OCI-LY1 (cell line): ENCODE data around the gene EXOC6.

ENCODE experiments used
- H2AFZ ChIP-seq: fragments of 200-600 bp; sonication (generic), shearing (Covaris generic); 2 replicates; pipeline ENCODE4 v1.6.0; 2014; ENCODE audit warnings: antibody characterized with exemption, mild to moderate bottlenecking, low read length
- H3F3A ChIP-seq: fragments of 200-600 bp; sonication (generic), shearing (Covaris generic); 2 replicates; pipeline ENCODE4 v1.6.0; 2014; ENCODE audit warnings: mild to moderate bottlenecking, antibody characterized with exemption, low read length, moderate library complexity; ENCODE audit not compliant: insufficient read depth
- H3K27ac ChIP-seq: fragments of 200-600 bp; sonication (generic); 2 replicates; pipeline ENCODE4 v1.5.1; 2014; ENCODE audit warnings: low read length, mixed run types, mild to moderate bottlenecking, low read depth; ENCODE audit not compliant: poor library complexity, severe bottlenecking
- H3K27me3 ChIP-seq: fragments of 200-600 bp; sonication (generic); 2 replicates; pipeline ENCODE4 v1.6.0; 2014; ENCODE audit warnings: antibody characterized with exemption, mild to moderate bottlenecking, low read length, moderate library complexity; ENCODE audit not compliant: insufficient read depth
- H3K36me3 ChIP-seq: fragments of 200-600 bp; sonication (generic); 2 replicates; pipeline ENCODE4 v1.6.1; 2014; ENCODE audit warnings: mild to moderate bottlenecking, antibody characterized with exemption, low read length, moderate library complexity, mixed read lengths; ENCODE audit not compliant: insufficient read depth
- H3K4me1 ChIP-seq: fragments of 200-600 bp; sonication (generic); 2 replicates; pipeline ENCODE4 v1.5.1; 2014; ENCODE audit warnings: mild to moderate bottlenecking, low read length, moderate library complexity; ENCODE audit not compliant: insufficient read depth, severe bottlenecking
- H3K4me2 ChIP-seq: fragments of 200-600 bp; sonication (generic), shearing (Covaris generic); 2 replicates; pipeline ENCODE4 v1.6.1; 2014; ENCODE audit warnings: low read length
- H3K4me3 ChIP-seq: fragments of 200-600 bp; sonication (generic); 2 replicates; pipeline ENCODE4 v1.5.1; 2014; ENCODE audit warnings: low read length, low read depth, mild to moderate bottlenecking, mixed read lengths; ENCODE audit not compliant: poor library complexity, severe bottlenecking
- H3K79me2 ChIP-seq: fragments of 200-600 bp; shearing (Covaris generic); 2 replicates; pipeline ENCODE4 v1.6.1; 2016; ENCODE audit warnings: mixed run types, low read length, mixed read lengths; ENCODE audit not compliant: insufficient read depth
- H3K9ac ChIP-seq: fragments of 200-600 bp; sonication (generic), shearing (Covaris generic); 2 replicates; pipeline ENCODE4 v1.6.1; 2014; ENCODE audit warnings: mild to moderate bottlenecking, low read length, mixed read lengths
- H3K9me2 ChIP-seq: fragments of 200-600 bp; sonication (generic), shearing (Covaris generic); 2 replicates; pipeline ENCODE4 v1.6.1; 2014; ENCODE audit warnings: low read depth, mild to moderate bottlenecking, low read length, mixed read lengths
- H3K9me3 ChIP-seq: fragments of 200-600 bp; shearing (Covaris generic); 2 replicates; pipeline ENCODE4 v1.6.1; 2014; ENCODE audit warnings: low read length, mixed read lengths
- H4K20me1 ChIP-seq: fragments of 200-600 bp; sonication (generic), shearing (Covaris generic); 2 replicates; pipeline ENCODE4 v1.6.0; 2016; ENCODE audit warnings: mild to moderate bottlenecking, low read length; ENCODE audit not compliant: insufficient read depth
- EZH2 ChIP-seq: fragments of 200-600 bp; sonication (generic), shearing (Covaris generic); IDR thresholded peaks from 2 replicates; pipeline ENCODE4 v1.8.0; 2017; ENCODE audit warnings: borderline replicate concordance, mixed run types, mild to moderate bottlenecking, antibody characterized with exemption, low read length, moderate library complexity, mixed read lengths
- TF ChIP-seq, protein P1 (sequence below): fragments of 200-600 bp; sonication (generic), shearing (Covaris generic); IDR thresholded peaks from 2 replicates; pipeline ENCODE4 v1.5.1; 2017; ENCODE audit warnings: mild to moderate bottlenecking, antibody characterized with exemption, low read length, moderate library complexity, mixed read lengths

The EXOC6 gene

DNA sequence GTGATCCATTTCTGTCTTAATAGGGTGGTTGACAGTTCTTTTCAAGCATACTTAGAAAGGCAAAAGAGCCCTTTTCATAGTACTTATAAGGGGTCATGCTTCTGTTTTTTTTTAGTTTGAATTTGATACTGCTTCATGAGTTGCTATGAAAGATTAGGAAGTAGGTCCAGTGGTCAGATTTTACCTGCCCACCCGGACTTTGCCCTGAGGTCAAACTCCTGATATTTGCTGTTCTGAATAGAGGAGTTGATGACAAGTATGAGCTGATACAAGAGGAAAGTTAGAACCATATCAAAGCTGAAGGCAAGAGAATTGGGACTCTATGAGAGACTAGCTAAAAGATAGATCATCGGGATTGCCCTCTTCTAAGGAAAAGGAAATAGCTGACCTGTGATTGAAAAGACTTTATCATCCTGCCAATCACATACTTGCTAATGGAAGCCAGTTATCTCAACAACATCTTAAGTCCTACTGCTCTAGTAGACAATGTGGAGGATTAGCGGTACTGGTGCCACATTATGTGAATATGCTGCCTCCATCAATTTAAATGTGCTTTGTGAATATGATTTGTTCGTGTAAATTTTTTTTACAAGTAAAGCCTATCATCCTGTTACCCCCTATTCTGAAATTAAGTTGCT is 174.8 kb downstream of the EXOC6 start:
- Histone ChIP-seq H3F3A (no peaks in the 10 kb centered on the region), H3K9me3 (no peaks in the 10 kb centered on the region), H3K4me2 (no peak overlapping the region), H3K27me3 (no peaks in the 10 kb centered on the region), H3K4me3 (no peak overlapping the region), H3K36me3 (no peaks in the 10 kb centered on the region), H3K27ac (no peak overlapping the region), H3K9me2 (no peaks in the 10 kb centered on the region), H3K4me1 (no peaks in the 10 kb centered on the region), H3K9ac (no peak overlapping the region), H3K79me2 (no peaks in the 10 kb centered on the region), H4K20me1 (no peaks in the 10 kb centered on the region), H2AFZ (no peak overlapping the region)
- TF ChIP-seq EZH2 = no peak

DNA sequence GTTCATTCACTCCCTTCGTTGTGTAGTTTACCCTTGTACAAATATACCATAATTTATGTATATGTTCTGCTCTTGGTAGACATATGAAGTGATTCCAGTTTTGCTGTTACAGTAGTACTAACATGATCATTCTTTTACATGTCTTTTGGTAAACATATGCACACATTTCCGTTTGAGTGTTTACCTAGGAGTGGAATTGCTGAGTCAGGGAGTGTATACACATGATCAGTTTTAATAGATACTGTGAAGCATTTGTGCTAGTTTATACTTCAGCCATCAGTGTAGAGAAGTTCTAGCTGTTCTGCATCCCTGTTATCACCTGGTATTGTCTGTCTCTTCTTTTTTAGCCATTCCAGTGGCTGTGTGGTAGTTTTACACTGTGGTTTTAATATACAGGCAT is 177.8 kb downstream of the EXOC6 start:
- H3K36me3 ChIP-seq = no peaks in the 10 kb centered on the region
- H2AFZ ChIP-seq = no peak overlapping the region
- H3K4me2 ChIP-seq = no peak overlapping the region
- H3F3A ChIP-seq = no peaks in the 10 kb centered on the region
- no peak for TF ChIP-seq EZH2
- TF ChIP-seq, protein P1, sequence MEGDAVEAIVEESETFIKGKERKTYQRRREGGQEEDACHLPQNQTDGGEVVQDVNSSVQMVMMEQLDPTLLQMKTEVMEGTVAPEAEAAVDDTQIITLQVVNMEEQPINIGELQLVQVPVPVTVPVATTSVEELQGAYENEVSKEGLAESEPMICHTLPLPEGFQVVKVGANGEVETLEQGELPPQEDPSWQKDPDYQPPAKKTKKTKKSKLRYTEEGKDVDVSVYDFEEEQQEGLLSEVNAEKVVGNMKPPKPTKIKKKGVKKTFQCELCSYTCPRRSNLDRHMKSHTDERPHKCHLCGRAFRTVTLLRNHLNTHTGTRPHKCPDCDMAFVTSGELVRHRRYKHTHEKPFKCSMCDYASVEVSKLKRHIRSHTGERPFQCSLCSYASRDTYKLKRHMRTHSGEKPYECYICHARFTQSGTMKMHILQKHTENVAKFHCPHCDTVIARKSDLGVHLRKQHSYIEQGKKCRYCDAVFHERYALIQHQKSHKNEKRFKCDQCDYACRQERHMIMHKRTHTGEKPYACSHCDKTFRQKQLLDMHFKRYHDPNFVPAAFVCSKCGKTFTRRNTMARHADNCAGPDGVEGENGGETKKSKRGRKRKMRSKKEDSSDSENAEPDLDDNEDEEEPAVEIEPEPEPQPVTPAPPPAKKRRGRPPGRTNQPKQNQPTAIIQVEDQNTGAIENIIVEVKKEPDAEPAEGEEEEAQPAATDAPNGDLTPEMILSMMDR = no peak
- H3K27me3 ChIP-seq = no peaks in the 10 kb centered on the region
- no peaks in the 10 kb centered on the region for H4K20me1 ChIP-seq
- no peak overlapping the region for H3K4me3 ChIP-seq
- H3K9me2 ChIP-seq = no peaks in the 10 kb centered on the region
- H3K9ac ChIP-seq = no peak overlapping the region
- H3K4me1 ChIP-seq = no peaks in the 10 kb centered on the region
- no peaks in the 10 kb centered on the region for H3K79me2 ChIP-seq
- H3K9me3 ChIP-seq = no peaks in the 10 kb centered on the region
- no peak overlapping the region for H3K27ac ChIP-seq

DNA sequence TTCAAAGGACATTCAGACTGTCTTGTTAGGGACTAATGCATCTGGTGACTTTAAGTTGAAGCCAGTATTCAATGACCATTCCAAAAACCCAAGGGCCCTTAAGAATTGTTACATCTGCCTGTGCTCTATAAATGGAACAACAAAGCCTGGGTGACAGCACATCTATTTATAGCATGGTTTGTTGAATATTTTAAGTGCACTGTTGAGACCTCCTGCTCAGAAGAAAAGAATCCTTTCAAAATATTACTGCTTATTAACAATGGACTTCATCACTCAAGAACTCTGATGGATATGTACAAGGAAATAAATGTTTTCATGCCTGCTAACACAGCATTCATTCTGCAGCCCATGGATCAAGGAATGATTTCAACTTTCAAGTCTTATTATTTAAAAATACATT is 179.2 kb downstream of the EXOC6 start:
- TF ChIP-seq, protein P1 = no peak
- TF ChIP-seq EZH2 = no peak
- Histone ChIP-seq H3K4me3 (no peak overlapping the region), H4K20me1 (no peaks in the 10 kb centered on the region), H3K9ac (no peak overlapping the region), H3K79me2 (no peaks in the 10 kb centered on the region), H3K9me3 (no peaks in the 10 kb centered on the region), H3K36me3 (no peaks in the 10 kb centered on the region), H3K4me2 (no peak overlapping the region), H3K27me3 (no peaks in the 10 kb centered on the region), H3F3A (no peaks in the 10 kb centered on the region), H3K27ac (no peak overlapping the region), H3K4me1 (no peaks in the 10 kb centered on the region), H2AFZ (no peak overlapping the region), H3K9me2 (no peaks in the 10 kb centered on the region)

DNA sequence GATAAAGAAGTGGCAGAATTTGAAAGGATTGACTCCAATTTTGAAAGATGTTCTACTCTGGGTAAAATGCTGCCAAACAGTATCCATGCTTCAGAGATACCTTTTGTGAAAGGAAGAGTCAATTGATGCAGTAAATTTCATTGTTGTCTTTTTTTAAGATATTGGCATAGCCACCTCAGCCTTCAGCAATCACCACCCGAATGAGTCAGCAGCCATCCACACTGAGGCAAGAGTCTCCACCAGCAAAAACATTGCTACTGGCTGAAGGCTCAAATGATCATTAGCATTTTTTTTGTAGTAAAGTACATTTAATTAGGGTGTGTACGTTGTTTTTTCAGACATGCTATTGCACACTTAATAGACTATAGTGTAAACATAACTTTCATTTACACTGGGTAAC is 180.6 kb downstream of the EXOC6 start:
- TF ChIP-seq EZH2 = no peak
- TF ChIP-seq, protein P1 = no peak
- Histone ChIP-seq H3K9ac (no peak overlapping the region), H3K27ac (no peak overlapping the region), H3K36me3 (no peaks in the 10 kb centered on the region), H3K79me2 (no peaks in the 10 kb centered on the region), H3K9me3 (no peaks in the 10 kb centered on the region), H3K27me3 (no peaks in the 10 kb centered on the region), H4K20me1 (no peaks in the 10 kb centered on the region), H3F3A (no peaks in the 10 kb centered on the region), H2AFZ (no peak overlapping the region), H3K4me1 (no peaks in the 10 kb centered on the region), H3K4me3 (no peak overlapping the region), H3K9me2 (no peaks in the 10 kb centered on the region), H3K4me2 (no peak overlapping the region)
